Measurements from ENCODE around the gene SLC35A5. TPM values are rescaled to one million over a fixed set of nuclear protein-coding genes. Genes with fewer than 3 reads are reported as not detected.
"Not testable (repeated sequence)": the region's sequence is repeated elsewhere in the genome, so short reads cannot be mapped to it uniquely, and the experiment has no call there.

Gene SLC35A5
- total RNA-seq, 6 donors from 2014 or later = 15.7 to 38.5 (median 28.4) TPM

DNA sequence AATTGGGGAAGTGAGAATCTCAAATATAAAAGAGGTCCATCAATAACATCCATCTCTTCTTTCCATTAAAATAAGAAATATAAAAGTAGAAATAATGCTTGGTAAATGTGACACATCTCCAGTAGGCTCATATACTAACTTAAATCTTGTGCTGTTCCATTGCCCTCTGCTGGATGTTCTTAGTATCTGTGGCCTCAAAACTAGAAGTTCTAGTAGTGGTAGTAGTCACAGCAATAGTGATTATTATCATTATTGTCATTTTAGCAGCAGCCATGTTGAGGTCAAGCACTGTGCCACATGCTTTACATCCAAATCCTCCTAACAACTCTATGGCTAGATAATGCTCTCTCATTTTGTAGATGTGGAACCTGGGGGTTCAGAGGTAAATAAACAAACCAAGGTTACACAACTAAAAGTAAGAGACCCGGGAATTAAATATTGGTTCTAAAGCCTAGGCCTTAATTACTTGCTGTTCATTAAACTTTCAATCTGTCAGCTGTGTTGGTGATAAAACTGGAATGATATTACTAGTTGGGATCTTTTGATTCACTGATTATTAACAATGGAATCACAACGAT lies 42.3 kb upstream of the SLC35A5 start:
- ATAC-seq (ENCODE audit: low FRiP score in 2 of 2) = peak in 1 of 2 donors; percentile 89
- H3K36me3 ChIP-seq = no peaks in the 10 kb centered on the region
- 60 to 88% methylated on average over 2 of the region's 2 CpGs for WGBS, 2 donors
- no peak overlapping the region for H3K27ac ChIP-seq
- no peak overlapping the region for H3K4me3 ChIP-seq
- TF ChIP-seq POLR2A (IDR thresholded peaks at IDR 0.05) = no peak
- TF ChIP-seq, protein P1, sequence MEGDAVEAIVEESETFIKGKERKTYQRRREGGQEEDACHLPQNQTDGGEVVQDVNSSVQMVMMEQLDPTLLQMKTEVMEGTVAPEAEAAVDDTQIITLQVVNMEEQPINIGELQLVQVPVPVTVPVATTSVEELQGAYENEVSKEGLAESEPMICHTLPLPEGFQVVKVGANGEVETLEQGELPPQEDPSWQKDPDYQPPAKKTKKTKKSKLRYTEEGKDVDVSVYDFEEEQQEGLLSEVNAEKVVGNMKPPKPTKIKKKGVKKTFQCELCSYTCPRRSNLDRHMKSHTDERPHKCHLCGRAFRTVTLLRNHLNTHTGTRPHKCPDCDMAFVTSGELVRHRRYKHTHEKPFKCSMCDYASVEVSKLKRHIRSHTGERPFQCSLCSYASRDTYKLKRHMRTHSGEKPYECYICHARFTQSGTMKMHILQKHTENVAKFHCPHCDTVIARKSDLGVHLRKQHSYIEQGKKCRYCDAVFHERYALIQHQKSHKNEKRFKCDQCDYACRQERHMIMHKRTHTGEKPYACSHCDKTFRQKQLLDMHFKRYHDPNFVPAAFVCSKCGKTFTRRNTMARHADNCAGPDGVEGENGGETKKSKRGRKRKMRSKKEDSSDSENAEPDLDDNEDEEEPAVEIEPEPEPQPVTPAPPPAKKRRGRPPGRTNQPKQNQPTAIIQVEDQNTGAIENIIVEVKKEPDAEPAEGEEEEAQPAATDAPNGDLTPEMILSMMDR (IDR thresholded peaks at IDR 0.05) = peak; percentile 52 to 79 (median 76)
- peaks cover 0 to 3% (median 0%) of the 10 kb centered on the region in 4 donors for H3K4me1 ChIP-seq
- H3K27me3 ChIP-seq = no peaks in the 10 kb centered on the region
- no peak for DNase-seq
- no peaks in the 10 kb centered on the region for H3K9me3 ChIP-seq

DNA sequence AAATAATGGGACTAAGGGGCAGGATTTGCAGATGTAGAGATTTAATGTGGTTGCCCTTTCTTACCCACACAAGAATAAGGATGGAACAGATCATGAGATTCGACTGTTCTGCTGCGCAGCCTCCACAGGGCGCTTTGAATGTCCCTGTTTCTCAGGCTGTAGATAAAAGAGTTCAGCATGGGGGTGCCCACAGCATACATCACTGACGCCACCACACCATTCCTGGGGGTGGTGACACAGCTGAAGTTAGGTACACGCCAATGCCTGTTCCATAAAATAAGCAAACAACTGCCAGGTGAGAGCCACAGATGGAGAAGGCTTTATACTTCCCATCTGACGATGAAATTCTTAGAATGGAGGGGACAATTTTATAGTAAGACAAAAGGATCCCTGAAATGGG lies 37.7 kb upstream of the SLC35A5 start:
- H3K9me3 ChIP-seq; H3K4me1 ChIP-seq; DNase-seq; ATAC-seq (ENCODE audit: low FRiP score in 2 of 2); H3K27me3 ChIP-seq; H3K27ac ChIP-seq; H3K4me3 ChIP-seq: not testable (repeated sequence)
- peaks cover 0 to 22% (median 11%) of the 10 kb centered on the region in 4 donors for H3K36me3 ChIP-seq
- 96 to 97% methylated on average over 6 of the region's 6 CpGs for WGBS, 2 donors

GRCh38 chr3:112530573-112530972 lies 31.3 kb upstream of the SLC35A5 start:
- no peak for ATAC-seq (ENCODE audit: low FRiP score in 2 of 2)

GRCh38 chr3:112531358-112531781 lies 30.5 kb upstream of the SLC35A5 start:
- TF ChIP-seq POLR2A (IDR thresholded peaks at IDR 0.05) = no peak
- no peak for TF ChIP-seq POLR2AphosphoS5 (IDR thresholded peaks at IDR 0.05)
- no peak for TF ChIP-seq EP300 (IDR thresholded peaks at IDR 0.05)
- TF ChIP-seq, protein P1 (IDR thresholded peaks at IDR 0.05) = peak in 5 of 6 experiments; percentile 33 to 53 (median 47)
- Histone ChIP-seq H3K9me3 (no peaks in the 10 kb centered on the region), H3K4me3 (no peak overlapping the region), H3K4me1 (no peaks in the 10 kb centered on the region), H3K36me3 (peaks cover 13 to 78% (median 27%) of the 10 kb centered on the region in 4 donors), H3K27ac (no peak overlapping the region), H3K27me3 (no peaks in the 10 kb centered on the region)
- DNase-seq (no peak), ATAC-seq (ENCODE audit: low FRiP score in 2 of 2) (peak in 1 of 2 donors; percentile 56)
- 2 to 7% methylated on average over 1 of the region's 1 CpG for WGBS, 2 donors

More at GRCh38 chr3:112530573-112530972, 31.3 kb upstream of the SLC35A5 start:
- TF ChIP-seq POLR2AphosphoS5 (IDR thresholded peaks at IDR 0.05) (no peak), EP300 (IDR thresholded peaks at IDR 0.05) (no peak), POLR2A (IDR thresholded peaks at IDR 0.05) (no peak)
- TF ChIP-seq, protein P1 (IDR thresholded peaks at IDR 0.05) = no peak
- no peaks in the 10 kb centered on the region for H3K4me1 ChIP-seq
- H3K36me3 ChIP-seq = peaks cover 13 to 70% (median 25%) of the 10 kb centered on the region in 4 donors
- WGBS, 2 donors = 85 to 89% methylated on average over 3 of the region's 3 CpGs
- no peak overlapping the region for H3K27ac ChIP-seq
- H3K9me3 ChIP-seq = no peaks in the 10 kb centered on the region
- no peak overlapping the region for H3K4me3 ChIP-seq
- DNase-seq = no peak
- H3K27me3 ChIP-seq = no peaks in the 10 kb centered on the region

- Histone ChIP-seq H3K27me3 (no peaks in the 10 kb centered on the region), H3K4me1 (no peaks in the 10 kb centered on the region), H3K36me3 (peaks cover 5 to 70% (median 16%) of the 10 kb centered on the region in 4 donors), H3K27ac (no peak overlapping the region), H3K4me3 (no peak overlapping the region), H3K9me3 (no peaks in the 10 kb centered on the region)
- ATAC-seq (ENCODE audit: low FRiP score in 2 of 2) (no peak), DNase-seq (no peak)
- no peak for TF ChIP-seq EP300 (IDR thresholded peaks at IDR 0.05)
- TF ChIP-seq POLR2AphosphoS5 (IDR thresholded peaks at IDR 0.05) = no peak
- no peak for TF ChIP-seq POLR2A (IDR thresholded peaks at IDR 0.05)
- TF ChIP-seq, protein P1 (IDR thresholded peaks at IDR 0.05) = no peak
- 97% methylated on average over 1 of the region's 1 CpG for WGBS, 2 donors
Observed at GRCh38 chr3:112539825-112540650, 21.8 kb upstream of the SLC35A5 start.

All from upper lobe of left lung (tissue), 6 donors.